Thyroid gland (tissue), 4 donors: ENCODE results near the gene EFCAB8. TPM values are rescaled to one million over a fixed set of nuclear protein-coding genes. Genes with fewer than 3 reads are reported as not detected.

Experiments used
- DNase-seq, 2 donors: peaks; one replicate each; pipeline ENCODE4 v3.0.0-alpha.2; 2019
- H3K27ac ChIP-seq, 3 donors: fragments of 200-600 bp; sonication (generic); 1 replicate in 2 of 3; 2 replicates in 1 of 3; pipeline ENCODE4 v1.5.1; 2016 to 2019; ENCODE audit warnings: mild to moderate bottlenecking in 1 of 3, moderate library complexity in 1 of 3
- H3K27me3 ChIP-seq: fragments of 200-600 bp; sonication (generic); one replicate; pipeline ENCODE4 v1.5.1; 2019
- H3K36me3 ChIP-seq, 2 donors: fragments of 200-600 bp; sonication (generic); one replicate each; pipeline ENCODE4 v1.5.1; 2016 to 2019
- H3K4me1 ChIP-seq, 2 donors: fragments of 200-600 bp; sonication (generic); one replicate each; pipeline ENCODE4 v1.5.1; 2017 to 2019
- H3K4me3 ChIP-seq, 3 donors: fragments of 200-600 bp; sonication (generic); replicated peaks in 1 of 3; 1 replicate in 2 of 3; 2 replicates in 1 of 3; pipeline ENCODE4 v1.5.1; 2016; ENCODE audit warnings: mild to moderate bottlenecking in 1 of 3
- H3K9me3 ChIP-seq: fragments of 200-600 bp; sonication (generic); one replicate; pipeline ENCODE4 v1.5.1; 2017
- CTCF ChIP-seq, 6 experiments: fragments of 200-600 bp in 3 of 6; fragments of 450-650 bp in 3 of 6; sonication (generic) in 3 of 6; IDR thresholded peaks; one replicate each; pipeline ENCODE4 v1.5.1; 2016 to 2019; ENCODE audit warnings: antibody characterized with exemption in 6 of 6, mild to moderate bottlenecking in 2 of 6, inconsistent platforms in 1 of 6, moderate library complexity in 1 of 6
- POLR2A ChIP-seq, 2 donors: fragments of 450-650 bp; IDR thresholded peaks; one replicate each; pipeline ENCODE4 v1.6.1; 2017; ENCODE audit warnings: antibody characterized with exemption in 2 of 2, mild to moderate bottlenecking in 2 of 2, moderate library complexity in 1 of 2
- WGBS, 2 donors: methylation state at CpG; one replicate each; pipeline ENCODE4 v1.1.5; 2017; 5-methylcytosine and 5-hydroxymethylcytosine counted together
- intact Hi-C: fragments of 100-400 bp; cut with DNase I; formaldehyde crosslinking; loops from one replicate; pipeline ENCODE4 v1.15.1; 2023
- total RNA-seq, 4 donors: library from RNA; depleted of rRNA; stranded (reverse); fragments of >200 nt; gene quantifications; one replicate each; pipeline ENCODE4 v1.2.3, GENCODE V29; 2016

The EFCAB8 gene
- total RNA-seq, 4 donors from 2014 or later = 0.27 to 2.3 TPM; not detected in 2

GRCh38 chr20:32875673-32876072 is 16.9 kb downstream of the EFCAB8 start:
- TF ChIP-seq POLR2A (IDR thresholded peaks at IDR 0.05) (no peak), CTCF (IDR thresholded peaks at IDR 0.05) (no peak)
- H3K4me3 ChIP-seq = no peak overlapping the region
- H3K4me1 ChIP-seq = peaks cover 0 to 18% of the 10 kb centered on the region in 2 donors
- intact Hi-C loops = no loop called here
- WGBS, 2 donors = 86 to 97% methylated on average over 8 to 9 of the region's 9 CpGs
- H3K27me3 ChIP-seq = no peaks in the 10 kb centered on the region
- no peaks in the 10 kb centered on the region for H3K9me3 ChIP-seq
- no peaks in the 10 kb centered on the region for H3K36me3 ChIP-seq
- no peak for DNase-seq
- no peak overlapping the region for H3K27ac ChIP-seq

DNA sequence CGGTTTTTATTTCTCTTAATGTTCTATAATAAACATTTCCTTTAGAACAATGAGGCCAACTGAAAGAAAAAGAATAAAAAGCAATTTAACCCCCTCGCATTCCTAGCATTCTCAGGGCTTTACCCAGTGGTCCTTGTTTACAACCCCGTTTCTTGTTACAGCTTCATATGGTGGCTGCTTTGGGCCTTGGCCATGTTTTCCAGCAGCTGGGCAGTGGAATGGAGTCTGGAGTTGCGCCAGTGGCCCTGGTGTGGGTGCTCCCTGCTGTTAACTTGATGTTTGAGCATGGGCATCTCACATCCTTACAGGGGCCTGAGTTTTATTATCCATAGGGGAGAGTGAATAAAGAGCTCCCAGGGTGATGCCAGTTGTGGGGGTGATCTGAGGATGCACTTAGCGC is 18.8 kb downstream of the EFCAB8 start:
- H3K27ac ChIP-seq = no peak overlapping the region
- DNase-seq = peak in 1 of 2 donors; percentile 20
- no peaks in the 10 kb centered on the region for H3K36me3 ChIP-seq
- peaks cover 0 to 4% of the 10 kb centered on the region in 2 donors for H3K4me1 ChIP-seq
- no peak overlapping the region for H3K4me3 ChIP-seq
- intact Hi-C loops = no loop called here
- no peaks in the 10 kb centered on the region for H3K9me3 ChIP-seq
- 85 to 89% methylated on average over 5 of the region's 5 CpGs for WGBS, 2 donors
- TF ChIP-seq POLR2A (IDR thresholded peaks at IDR 0.05) (no peak), CTCF (IDR thresholded peaks at IDR 0.05) (no peak)
- no peaks in the 10 kb centered on the region for H3K27me3 ChIP-seq

DNA sequence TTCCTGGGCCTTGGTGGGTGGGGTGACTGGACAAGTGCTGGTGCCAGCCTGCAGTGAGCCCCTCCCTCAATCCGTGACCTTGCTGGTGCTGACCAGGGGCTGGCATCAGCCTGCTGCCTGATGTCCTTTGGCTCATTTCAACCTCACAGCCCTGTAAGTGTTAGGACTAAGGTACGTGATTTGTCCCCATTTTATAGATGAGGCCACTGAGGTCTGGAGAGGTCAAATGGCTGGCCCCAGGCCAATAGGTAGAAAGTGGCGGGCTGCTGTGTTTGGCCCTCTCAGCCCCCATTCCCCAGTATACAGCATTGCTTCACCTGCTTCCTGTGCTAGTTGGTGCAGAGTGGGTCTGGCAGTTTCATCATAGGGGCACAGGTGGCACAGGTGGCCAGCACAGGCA is 20.1 kb downstream of the EFCAB8 start:
- 96% methylated on average over 3 of the region's 3 CpGs; no CpG with 5 or more reads in 1 of the 2 donors for WGBS, 2 donors
- intact Hi-C loops = no loop called here

DNA sequence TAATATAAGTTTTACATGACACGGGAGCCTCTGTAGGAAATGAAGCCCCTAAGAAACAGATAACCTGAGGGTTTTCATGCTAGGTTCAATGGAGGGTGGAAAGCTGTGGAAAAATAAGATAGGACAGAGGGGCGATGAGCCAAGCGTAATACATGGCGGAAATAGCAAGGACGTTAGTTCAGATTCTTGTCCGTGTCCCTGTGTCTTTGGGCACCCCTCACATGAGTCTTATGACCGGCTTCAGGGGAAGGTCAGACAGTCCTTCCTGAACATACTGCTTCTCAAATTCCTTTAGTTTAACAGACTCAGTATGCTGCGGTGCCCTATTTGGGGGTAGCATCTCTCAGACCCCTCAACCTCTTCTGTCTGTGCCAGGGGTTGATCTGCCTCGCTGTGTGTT is 20.8 kb downstream of the EFCAB8 start:
- Histone ChIP-seq H3K4me3 (no peak overlapping the region), H3K9me3 (no peaks in the 10 kb centered on the region), H3K27ac (no peak overlapping the region), H3K36me3 (no peaks in the 10 kb centered on the region), H3K4me1 (peaks cover 0 to 4% of the 10 kb centered on the region in 2 donors), H3K27me3 (no peaks in the 10 kb centered on the region)
- DNase-seq = no peak
- intact Hi-C loops = no loop called here
- no peak for TF ChIP-seq CTCF (IDR thresholded peaks at IDR 0.05)
- TF ChIP-seq POLR2A (IDR thresholded peaks at IDR 0.05) = no peak
- 87 to 92% methylated on average over 9 of the region's 9 CpGs for WGBS, 2 donors

More for the DNA sequence above, 20.1 kb downstream of the EFCAB8 start:
- Histone ChIP-seq H3K4me1 (peaks cover 0 to 4% of the 10 kb centered on the region in 2 donors), H3K27me3 (no peaks in the 10 kb centered on the region), H3K27ac (peak overlapping the region in 1 of 3 donors; percentile 5), H3K36me3 (no peaks in the 10 kb centered on the region), H3K4me3 (no peak overlapping the region), H3K9me3 (no peaks in the 10 kb centered on the region)
- TF ChIP-seq POLR2A (IDR thresholded peaks at IDR 0.05) = no peak
- no peak for TF ChIP-seq CTCF (IDR thresholded peaks at IDR 0.05)
- DNase-seq = no peak

GRCh38 chr20:32880635-32881034 is 21.9 kb downstream of the EFCAB8 start:
- Histone ChIP-seq H3K36me3 (no peaks in the 10 kb centered on the region), H3K4me1 (peaks cover 0 to 4% of the 10 kb centered on the region in 2 donors), H3K4me3 (no peak overlapping the region), H3K27ac (no peak overlapping the region), H3K9me3 (no peaks in the 10 kb centered on the region), H3K27me3 (no peaks in the 10 kb centered on the region)
- 80 to 86% methylated on average over 2 of the region's 2 CpGs for WGBS, 2 donors
- intact Hi-C loops = no loop called here
- no peak for DNase-seq
- TF ChIP-seq POLR2A (IDR thresholded peaks at IDR 0.05) (no peak), CTCF (IDR thresholded peaks at IDR 0.05) (no peak)
